GM12878 (cell line): ENCODE results near the gene JDP2. TPM values are rescaled to one million over a fixed set of nuclear protein-coding genes. Genes with fewer than 3 reads are reported as not detected.

Experiments used
- ATAC-seq: fragments of 200-7000 bp; cut with Tn5 transposase; 3 replicates; pipeline ENCODE4 v1.9.1; 2020; ENCODE audit warnings: mild to moderate bottlenecking, moderate library complexity
- BruUV-seq: library from RNA; stranded (reverse); fragments of 400-500 nt; replicated peaks from 2 replicates; lab custom pipeline; 2021; lab: Mats Ljungman, UMichigan
- CTCF ChIA-PET: fragments of 300-600 bp; sonication (Branson Sonifier 250); formaldehyde crosslinking; extraction: SDS; loops from one replicate; lab custom pipeline; 2021; ENCODE audit warnings: inconsistent platforms; lab: Yijun Ruan, JAX
- POLR2A ChIA-PET: fragments of 350-600 bp; formaldehyde crosslinking; extraction: SDS; loops from one replicate; lab custom pipeline; 2021; ENCODE audit warnings: inconsistent platforms; lab: Charles Lee
- RAD21 ChIA-PET: fragments of 300-600 bp; sonication (Branson Sonifier 250); formaldehyde crosslinking; loops from one replicate; lab custom pipeline; 2023; ENCODE audit warnings: antibody characterized with exemption; ENCODE audit not compliant: unreplicated experiment; lab: Charles Lee
- SMC1A ChIA-PET: fragments of 300-600 bp; sonication (Branson Sonifier 250); formaldehyde crosslinking; loops from one replicate; lab custom pipeline; 2023; ENCODE audit not compliant: unreplicated experiment, uncharacterized antibody; lab: Charles Lee
- DNase-seq: peaks from one replicate; pipeline ENCODE4 v3.0.0-alpha.2; 2011; ENCODE audit warnings: low read depth, low spot score
- FAIRE-seq: peaks from 3 replicates; lab custom pipeline; 2011; peaks lifted over from hg19 to GRCh38; lab: Jason Lieb, UNC
- H2AFZ ChIP-seq: 2 replicates; pipeline ENCODE4 v1.6.0; 2011; ENCODE audit warnings: low read depth, low read length, control low read depth; ENCODE audit not compliant: control insufficient read depth
- H3K27ac ChIP-seq: 2 replicates; pipeline ENCODE4 v1.5.1; 2011; ENCODE audit warnings: control low read depth; ENCODE audit not compliant: control insufficient read depth, insufficient read depth
- H3K27me3 ChIP-seq, 2 experiments: replicated peaks in 1 of 2; 2 replicates each; pipeline versions ENCODE4 v1.6.0 to v1.6.1; 2011; ENCODE audit warnings: low read length in 1 of 2; ENCODE audit not compliant: control insufficient read depth in 2 of 2, insufficient read depth in 2 of 2
- H3K36me3 ChIP-seq, 2 experiments: 2 replicates each; pipeline ENCODE4 v1.5.1; 2011; ENCODE audit warnings: low read length in 1 of 2; ENCODE audit not compliant: control insufficient read depth in 2 of 2, insufficient read depth in 2 of 2
- H3K4me1 ChIP-seq: 2 replicates; pipeline ENCODE4 v1.6.1; 2011; ENCODE audit warnings: mild to moderate bottlenecking, low read length, moderate library complexity, mixed read lengths; ENCODE audit not compliant: control insufficient read depth, insufficient read depth
- H3K4me2 ChIP-seq: 2 replicates; pipeline ENCODE4 v1.6.0; 2011; ENCODE audit warnings: control low read depth; ENCODE audit not compliant: control insufficient read depth, insufficient read depth
- H3K4me3 ChIP-seq: fragments of 200-600 bp; sonication (generic); 2 replicates; pipeline ENCODE4 v1.5.1; 2016
- H3K79me2 ChIP-seq: 2 replicates; pipeline ENCODE4 v1.6.0; 2011; ENCODE audit warnings: low read length; ENCODE audit not compliant: control insufficient read depth, insufficient read depth
- H3K9ac ChIP-seq: 2 replicates; pipeline ENCODE4 v1.8.0; 2011; ENCODE audit warnings: low read length, control low read depth, mixed read lengths; ENCODE audit not compliant: control insufficient read depth, insufficient read depth
- H3K9me3 ChIP-seq: replicated peaks from 3 replicates; pipeline ENCODE4 v1.5.1; 2011; ENCODE audit warnings: mild to moderate bottlenecking, low read length; ENCODE audit not compliant: control insufficient read depth, insufficient read depth
- H4K20me1 ChIP-seq: 2 replicates; pipeline ENCODE4 v1.6.0; 2011; ENCODE audit not compliant: control insufficient read depth, insufficient read depth
- FOXM1 ChIP-seq: IDR thresholded peaks from 2 replicates; pipeline ENCODE4 v1.6.1; 2012; ENCODE audit warnings: low read depth, mild to moderate bottlenecking, inconsistent platforms, low read length, moderate library complexity
- HDGF ChIP-seq: fragments of 450-650 bp; IDR thresholded peaks from 2 replicates; pipeline ENCODE4 v1.6.1; 2016; ENCODE audit warnings: antibody characterized with exemption
- IKZF2 ChIP-seq, 2 experiments: fragments of 450-650 bp; IDR thresholded peaks; 2 replicates each; pipeline ENCODE4 v1.6.1; 2017; ENCODE audit warnings: mild to moderate bottlenecking in 2 of 2, moderate library complexity in 2 of 2
- KAT2A ChIP-seq: conservative IDR thresholded peaks from 2 replicates; pipeline ENCODE4 v1.6.1; 2011; ENCODE audit warnings: low read depth, low read length; ENCODE audit not compliant: control insufficient read depth
- KLF5 ChIP-seq: fragments of 450-650 bp; IDR thresholded peaks from 2 replicates; pipeline ENCODE4 v1.6.1; 2014; ENCODE audit warnings: mild to moderate bottlenecking; ENCODE audit not compliant: partially characterized antibody
- MEF2B ChIP-seq: fragments of 450-650 bp; IDR thresholded peaks from 2 replicates; pipeline ENCODE4 v1.6.1; 2018; ENCODE audit warnings: mild to moderate bottlenecking, moderate library complexity; ENCODE audit not compliant: partially characterized antibody, poor library complexity, severe bottlenecking
- MXI1 ChIP-seq: fragments of 150-350 bp; IDR thresholded peaks from 2 replicates; pipeline ENCODE4 v1.6.1; 2011; ENCODE audit warnings: low read depth, mild to moderate bottlenecking, inconsistent platforms, low read length, improper control_type of control experiment
- MYB ChIP-seq: fragments of 150-350 bp; IDR thresholded peaks from 2 replicates; pipeline ENCODE4 v1.6.1; 2014; ENCODE audit warnings: mild to moderate bottlenecking, low read depth, low read length, borderline replicate concordance
- RBBP5 ChIP-seq: fragments of 200-600 bp; sonication (generic); conservative IDR thresholded peaks from 2 replicates; pipeline ENCODE4 v1.6.1; 2016
- RFX5 ChIP-seq: IDR thresholded peaks from 2 replicates; pipeline ENCODE4 v1.6.1; 2011; ENCODE audit warnings: low read depth, low read length, improper control_type of control experiment
- SIN3A ChIP-seq: IDR thresholded peaks from 2 replicates; pipeline ENCODE4 v1.6.1; 2012; ENCODE audit warnings: low read depth, low read length, improper control_type of control experiment
- SMAD1 ChIP-seq: fragments of 450-650 bp; IDR thresholded peaks from 2 replicates; pipeline ENCODE4 v1.6.1; 2018; ENCODE audit warnings: mild to moderate bottlenecking, low read depth; ENCODE audit not compliant: partially characterized antibody
- SREBF2 ChIP-seq: IDR thresholded peaks from 2 replicates; pipeline ENCODE4 v1.6.1; 2012; ENCODE audit warnings: mild to moderate bottlenecking, low read length
- USF2 ChIP-seq: IDR thresholded peaks from 2 replicates; pipeline ENCODE4 v1.6.1; 2011; ENCODE audit warnings: low read depth, low read length, improper control_type of control experiment, borderline replicate concordance
- WRNIP1 ChIP-seq: IDR thresholded peaks from 2 replicates; pipeline ENCODE4 v1.6.1; 2011; ENCODE audit warnings: low read depth, low read length, improper control_type of control experiment, borderline replicate concordance
- ZNF207 ChIP-seq: fragments of 450-650 bp; IDR thresholded peaks from 2 replicates; pipeline ENCODE4 v1.6.1; 2014; ENCODE audit warnings: antibody characterized with exemption, mild to moderate bottlenecking, borderline replicate concordance
- ZSCAN29 ChIP-seq: fragments of 450-650 bp; IDR thresholded peaks from 2 replicates; pipeline ENCODE4 v1.6.1; 2017; ENCODE audit warnings: mild to moderate bottlenecking, moderate library complexity
- WGBS: methylation state at CpG from one replicate; pipeline ENCODE4 v1.1.6; 2016; ENCODE audit warnings: low lambda C conversion rate; ENCODE audit not compliant: insufficient replicate concordance, insufficient coverage; ENCODE audit errors: missing lambda C conversion rate; 5-methylcytosine and 5-hydroxymethylcytosine counted together
- in situ Hi-C: fragments of 300-500 bp; cut with MboI; formaldehyde crosslinking; loops from 9 replicates; pipeline ENCODE4 v1.14.3; 2018; ENCODE audit warnings: mixed read lengths
- intact Hi-C: fragments of 100-400 bp; cut with micrococcal nuclease; formaldehyde crosslinking; loops from one replicate; pipeline ENCODE4 v1.14.2; 2022; ENCODE audit not compliant: unreplicated experiment
- polyA plus RNA-seq, 11 experiments: library from polyadenylated mRNA; depleted of rRNA in 4 of 11; unstranded in 6 of 11; stranded (reverse) in 5 of 11; fragments of >200 nt; fragmentation: Nextera tagmentation in 4 of 11; fragmentation: Illumina TruSeq in 1 of 11; extraction: Ambion mirVana in 4 of 11; extraction: Trizol in 1 of 11; gene quantifications; 1 replicate in 1 of 11; 2 replicates in 10 of 11; pipeline versions ENCODE4 v1.2.1 to v1.2.3, GENCODE V29; 2011 to 2016; ENCODE audit warnings: inconsistent platforms in 2 of 11, missing spikeins in 2 of 11, low read depth in 1 of 11
- total RNA-seq, 4 experiments: library from RNA; depleted of rRNA in 3 of 4; stranded (reverse); fragments of >200 nt in 3 of 4; fragmentation: Illumina TruSeq in 1 of 4; extraction: Trizol in 1 of 4; gene quantifications; 2 replicates each; pipeline versions ENCODE4 v1.2.1 to v1.2.3, GENCODE V29; 2013 to 2021

Gene JDP2
- total and polyA plus RNA-seq, 10 of the 15 experiments (the other 5 are each of a cell fraction or from before 2014, with no cell fraction given): 0.71 to 21.3 (median 11.2) TPM

GRCh38 chr14:75458305-75458704 is 30.5 kb downstream of the JDP2 start:
- in situ Hi-C loops (loop anchor here (10.0 kb wide), 1 partner anchor 154 kb away; no protein-coding TSS in a partner anchor), intact Hi-C loops (loop anchor here (10.0 kb wide), 1 partner anchor 324 kb away; no protein-coding TSS in a partner anchor)
- SMC1A ChIA-PET: interaction anchor here (1.1 to 1.5 kb wide), 3 partner anchors 19 to 145 kb away, joined by 3 to 9 read pairs (median 3); no protein-coding TSS in a partner anchor
- peaks cover 2 to 27% of the 10 kb centered on the region in 2 experiments; a peak in 3 of 4 replicates for H3K36me3 ChIP-seq
- H2AFZ ChIP-seq: no peak overlapping the region
- peaks cover 23% of the 10 kb centered on the region for H3K4me1 ChIP-seq
- peaks cover 3% of the 10 kb centered on the region for H3K79me2 ChIP-seq
- BruUV-seq: no TSS peak
- H3K9me3 ChIP-seq: no peaks in the 10 kb centered on the region
- DNase-seq (no peak), ATAC-seq (no peak), FAIRE-seq (no peak)
- WGBS: 79% methylated on average over 3 of the region's 3 CpGs
- no peak overlapping the region for H3K9ac ChIP-seq
- H3K27ac ChIP-seq: no peak overlapping the region
- no peaks in the 10 kb centered on the region for H4K20me1 ChIP-seq
- no peaks in the 10 kb centered on the region for H3K27me3 ChIP-seq
- H3K4me2 ChIP-seq: no peak overlapping the region
- RAD21 ChIA-PET: no interaction called here
- POLR2A ChIA-PET: interaction anchor here (1.2 kb wide), 1 partner anchor 29 kb away, joined by 4 read pairs; no protein-coding TSS in a partner anchor
- CTCF ChIA-PET: interaction anchor here (1.0 to 8.0 kb wide), 3 partner anchors 12 to 152 kb away, joined by 3 to 240 read pairs (median 3); no protein-coding TSS in a partner anchor
- no peak overlapping the region for H3K4me3 ChIP-seq
- TF ChIP-seq RBBP5 (no peak), ZNF207 (no peak), HDGF (no peak)

- CTCF ChIA-PET: interaction anchor here (1.0 to 8.0 kb wide), 2 partner anchors 28 to 153 kb away, joined by 3 to 240 read pairs; no protein-coding TSS in a partner anchor
- no peak overlapping the region for H2AFZ ChIP-seq
- peaks cover 16% of the 10 kb centered on the region for H3K4me1 ChIP-seq
- no peak overlapping the region for H3K4me2 ChIP-seq
- FAIRE-seq (no peak), DNase-seq (no peak), ATAC-seq (no peak)
- intact Hi-C loops (loop anchor here (10.0 kb wide), 1 partner anchor 324 kb away; no protein-coding TSS in a partner anchor), in situ Hi-C loops (loop anchor here (10.0 kb wide), 1 partner anchor 154 kb away; no protein-coding TSS in a partner anchor)
- SMC1A ChIA-PET: interaction anchor here (1.2 kb wide), 1 partner anchor 16 kb away, joined by 3 read pairs; no protein-coding TSS in a partner anchor
- H3K9me3 ChIP-seq: no peaks in the 10 kb centered on the region
- no TSS peak for BruUV-seq
- WGBS: 83% methylated on average over 11 of the region's 12 CpGs
- no peaks in the 10 kb centered on the region for H3K27me3 ChIP-seq
- H4K20me1 ChIP-seq: no peaks in the 10 kb centered on the region
- H3K36me3 ChIP-seq: peaks cover 2 to 27% of the 10 kb centered on the region in 2 experiments; a peak in 3 of 4 replicates
- H3K4me3 ChIP-seq: no peak overlapping the region
- no peak overlapping the region for H3K27ac ChIP-seq
- H3K9ac ChIP-seq: no peak overlapping the region
- POLR2A ChIA-PET: interaction anchor here (1.2 kb wide), 1 partner anchor 28 kb away, joined by 4 read pairs; no protein-coding TSS in a partner anchor
- peaks cover 3% of the 10 kb centered on the region for H3K79me2 ChIP-seq
- RAD21 ChIA-PET: no interaction called here
- TF ChIP-seq KLF5 (no peak), MEF2B (no peak), FOXM1 (no peak), USF2 (no peak), SMAD1 (no peak), MYB (no peak), IKZF2 (IDR thresholded peaks at IDR 0.05) (no peak), SIN3A (no peak), WRNIP1 (no peak), MXI1 (no peak), ZSCAN29 (no peak), KAT2A (no peak), SREBF2 (no peak), RFX5 (no peak)
Measured at GRCh38 chr14:75459099-75459741, 31.4 kb downstream of the JDP2 start.
